ES-I3 (cell line): ENCODE measurements around the gene PCNX2.

Experiments used
- H3K36me3 ChIP-seq: 2 replicates; pipeline ENCODE4 v1.6.1; 2013; ENCODE audit warnings: mild to moderate bottlenecking, low read length, control low read depth, moderate library complexity; ENCODE audit not compliant: insufficient read depth
- H3K4me1 ChIP-seq: 2 replicates; pipeline ENCODE4 v1.6.1; 2013; ENCODE audit warnings: mild to moderate bottlenecking, control low read depth, low read length; ENCODE audit not compliant: insufficient read depth
- H3K9ac ChIP-seq: 2 replicates; pipeline ENCODE4 v1.6.1; 2013; ENCODE audit warnings: low read depth, mild to moderate bottlenecking, low read length, moderate library complexity
- H3K9me3 ChIP-seq: 2 replicates; pipeline ENCODE4 v1.6.1; 2013; ENCODE audit warnings: mild to moderate bottlenecking, low read length, moderate library complexity; ENCODE audit not compliant: control insufficient read depth, insufficient read depth

PCNX2 gene

DNA sequence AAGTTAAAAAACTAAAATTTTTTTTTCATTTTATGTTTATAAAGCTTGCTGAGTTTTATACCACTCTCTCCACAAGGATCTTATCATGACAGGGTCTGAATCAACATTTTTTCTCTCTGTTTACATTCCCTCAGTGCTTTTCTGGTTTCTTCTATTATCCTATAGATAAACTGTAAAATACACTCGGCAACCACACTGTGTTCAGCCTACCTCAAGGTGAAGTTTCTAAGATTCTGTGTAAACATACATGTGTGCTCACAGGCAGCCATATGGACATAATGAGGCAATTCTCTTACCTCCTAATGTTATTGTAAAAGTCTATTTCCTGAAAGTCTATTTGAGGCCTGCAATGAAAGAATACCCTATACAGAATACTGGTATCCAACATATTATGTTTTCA lies 230.5 kb downstream of the PCNX2 start:
- Histone ChIP-seq H3K9ac (no peak overlapping the region), H3K9me3 (peaks cover 3% of the 10 kb centered on the region; the same call in 1 of the 2 replicates), H3K36me3 (peaks cover 7% of the 10 kb centered on the region; the same call in 1 of the 2 replicates), H3K4me1 (peaks cover 4% of the 10 kb centered on the region; the same call in 1 of the 2 replicates)

DNA sequence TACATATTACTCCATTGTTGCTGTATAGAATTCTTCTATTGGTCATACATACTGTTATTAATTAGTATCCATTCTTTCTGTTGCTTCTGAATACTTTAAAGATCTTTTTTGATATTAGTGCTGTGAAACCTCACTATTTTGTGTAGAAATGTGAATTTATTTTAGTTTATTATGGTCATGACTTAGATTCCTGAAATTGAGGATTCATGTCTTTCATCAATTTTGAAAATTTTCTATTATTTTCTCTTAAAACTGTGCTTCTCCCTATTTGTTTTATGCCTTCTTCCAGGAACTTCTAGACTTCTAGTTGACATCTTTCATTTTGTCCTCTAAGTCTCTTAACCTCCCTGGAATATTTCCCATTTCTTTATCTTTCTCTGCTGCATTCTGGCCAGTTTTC lies 232.1 kb downstream of the PCNX2 start:
- no peak overlapping the region for H3K9ac ChIP-seq
- H3K36me3 ChIP-seq: peaks cover 7% of the 10 kb centered on the region; the same call in 1 of the 2 replicates
- peaks cover 4% of the 10 kb centered on the region; the same call in 1 of the 2 replicates for H3K4me1 ChIP-seq
- H3K9me3 ChIP-seq: peaks cover 3% of the 10 kb centered on the region; the same call in 1 of the 2 replicates

DNA sequence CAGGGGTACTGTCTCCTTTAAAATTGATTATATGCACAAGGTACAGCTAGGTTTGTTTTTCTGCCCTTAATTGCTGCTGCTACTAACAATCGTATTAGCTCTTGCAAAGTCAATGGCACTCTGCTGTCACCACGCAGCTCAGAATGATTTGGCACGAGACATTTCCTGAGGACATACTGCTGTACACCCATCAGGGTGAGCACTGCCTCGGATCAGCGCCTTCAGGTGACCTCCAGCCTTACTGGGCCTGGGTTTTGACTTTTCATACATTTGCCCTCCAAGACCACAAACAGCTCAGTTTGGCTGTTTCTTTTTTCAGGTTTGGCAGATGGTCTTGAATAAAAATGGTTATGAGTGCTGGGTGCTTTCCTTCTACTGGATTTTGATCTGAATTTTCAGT lies 234.3 kb downstream of the PCNX2 start:
- peaks cover 3% of the 10 kb centered on the region; the same call in 1 of the 2 replicates for H3K9me3 ChIP-seq
- H3K36me3 ChIP-seq: peaks cover 3% of the 10 kb centered on the region; the same call in 1 of the 2 replicates
- peaks cover 4% of the 10 kb centered on the region; the same call in 1 of the 2 replicates for H3K4me1 ChIP-seq
- no peak overlapping the region for H3K9ac ChIP-seq

DNA sequence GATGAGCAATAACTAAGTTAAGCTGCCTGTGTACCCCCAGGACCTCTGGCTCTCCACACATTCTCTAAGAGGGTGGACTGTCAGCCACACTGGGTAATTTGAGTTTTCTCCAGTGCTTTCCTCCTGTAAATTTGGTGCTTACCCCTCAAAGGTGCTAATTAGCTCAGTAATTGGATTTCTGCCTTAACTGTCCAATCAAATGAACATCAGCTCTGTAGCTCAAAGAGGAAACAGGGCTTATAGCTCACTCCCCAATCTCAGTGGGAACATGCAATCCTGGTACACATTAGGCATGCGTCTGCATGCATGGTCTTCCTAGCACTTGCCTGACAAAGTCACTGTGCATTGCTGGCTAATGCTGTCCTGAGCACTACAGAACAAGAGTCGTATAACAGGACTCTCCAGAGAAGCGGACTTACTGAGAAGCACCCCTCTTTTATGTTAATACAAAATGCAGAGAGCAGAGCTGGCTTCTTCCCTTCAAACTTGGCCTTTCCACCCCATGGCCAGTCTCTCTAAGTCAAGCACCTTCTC lies 235.0 kb downstream of the PCNX2 start:
- no peak overlapping the region for H3K9ac ChIP-seq
- no peaks in the 10 kb centered on the region for H3K9me3 ChIP-seq
- peaks cover 4% of the 10 kb centered on the region; the same call in 1 of the 2 replicates for H3K4me1 ChIP-seq
- H3K36me3 ChIP-seq: no peaks in the 10 kb centered on the region; the same call in 1 of the 2 replicates

DNA sequence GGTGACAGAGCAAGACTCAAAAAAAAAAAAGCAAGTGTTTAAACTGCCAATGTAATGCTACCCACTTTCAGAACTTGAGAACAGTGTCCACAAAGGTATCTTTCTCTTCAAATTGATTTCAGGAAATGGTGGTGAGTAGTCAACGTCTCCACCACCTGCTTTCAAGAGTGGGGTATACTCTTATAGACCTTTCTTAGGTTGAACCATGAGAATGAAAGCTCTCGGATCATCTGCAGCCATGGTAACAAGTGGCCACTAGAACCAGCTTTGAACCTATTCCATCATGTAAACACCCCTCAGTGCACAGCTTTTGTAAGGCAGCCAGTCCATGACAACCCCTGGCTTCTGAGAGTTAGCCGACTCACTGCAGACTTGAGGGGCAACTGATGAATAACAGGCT lies 237.7 kb downstream of the PCNX2 start:
- Histone ChIP-seq H3K36me3 (peaks cover 4% of the 10 kb centered on the region; the same call in 1 of the 2 replicates), H3K4me1 (peaks cover 4% of the 10 kb centered on the region; the same call in 1 of the 2 replicates), H3K9me3 (no peaks in the 10 kb centered on the region), H3K9ac (no peak overlapping the region)

DNA sequence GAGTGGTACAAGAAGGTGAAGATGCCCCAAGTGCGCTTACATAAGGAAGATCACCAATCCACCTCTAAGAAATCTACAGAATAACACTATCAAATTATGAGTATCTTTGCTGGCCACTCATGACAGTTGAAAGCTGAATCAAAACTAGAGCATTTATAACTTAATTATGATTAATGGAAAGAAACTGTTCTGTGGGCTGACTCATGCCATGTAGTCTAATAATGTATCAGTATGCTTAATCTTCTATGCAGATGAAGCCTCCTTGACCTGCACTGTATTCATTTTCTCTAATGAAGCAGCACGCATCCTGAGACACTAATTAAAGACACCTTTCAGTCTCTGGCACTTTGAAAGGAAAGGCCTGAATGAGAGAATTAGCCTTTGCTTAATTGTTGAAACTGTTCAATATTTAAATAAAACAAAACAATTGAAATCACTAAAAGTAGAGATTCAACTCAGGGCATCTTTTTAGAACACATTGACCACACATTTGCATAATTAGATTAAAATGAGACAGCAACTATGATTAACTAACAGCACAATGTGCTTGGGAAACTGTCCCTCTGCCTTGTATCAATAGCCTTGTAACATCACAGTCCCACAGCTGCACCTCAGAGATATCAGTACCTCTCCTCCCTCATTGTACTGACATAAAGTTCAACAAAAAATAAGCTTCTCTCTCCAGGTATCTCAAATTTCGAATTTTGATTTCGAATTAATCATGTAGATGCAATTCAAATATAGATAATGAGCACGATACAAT lies 239.5 kb downstream of the PCNX2 start:
- H3K9ac ChIP-seq: no peak overlapping the region
- peaks cover 4% of the 10 kb centered on the region; the same call in 1 of the 2 replicates for H3K4me1 ChIP-seq
- no peaks in the 10 kb centered on the region for H3K9me3 ChIP-seq
- peaks cover 4% of the 10 kb centered on the region; the same call in 1 of the 2 replicates for H3K36me3 ChIP-seq

DNA sequence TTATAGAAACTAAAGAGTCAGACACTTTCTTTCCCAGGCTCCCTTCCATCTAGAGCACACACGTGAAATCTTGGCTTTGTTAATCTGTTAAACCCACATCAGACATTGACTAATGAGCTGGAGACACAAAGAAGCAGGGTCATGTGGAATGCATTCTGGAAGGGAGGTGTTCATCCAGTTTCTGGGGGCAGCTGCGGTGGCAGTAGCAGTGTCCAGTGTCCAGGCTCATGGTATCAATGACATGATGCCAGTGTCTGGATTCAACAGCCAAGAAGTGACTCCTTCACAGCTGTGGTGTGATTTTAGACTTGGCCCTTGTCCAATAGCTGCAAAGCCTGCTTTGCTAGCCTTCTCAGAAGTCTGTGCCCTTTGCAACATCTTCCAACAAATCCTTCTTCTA lies 249.9 kb downstream of the PCNX2 start:
- Histone ChIP-seq H3K9me3 (no peaks in the 10 kb centered on the region), H3K4me1 (no peaks in the 10 kb centered on the region), H3K9ac (no peak overlapping the region), H3K36me3 (no peaks in the 10 kb centered on the region; the same call in 1 of the 2 replicates)

DNA sequence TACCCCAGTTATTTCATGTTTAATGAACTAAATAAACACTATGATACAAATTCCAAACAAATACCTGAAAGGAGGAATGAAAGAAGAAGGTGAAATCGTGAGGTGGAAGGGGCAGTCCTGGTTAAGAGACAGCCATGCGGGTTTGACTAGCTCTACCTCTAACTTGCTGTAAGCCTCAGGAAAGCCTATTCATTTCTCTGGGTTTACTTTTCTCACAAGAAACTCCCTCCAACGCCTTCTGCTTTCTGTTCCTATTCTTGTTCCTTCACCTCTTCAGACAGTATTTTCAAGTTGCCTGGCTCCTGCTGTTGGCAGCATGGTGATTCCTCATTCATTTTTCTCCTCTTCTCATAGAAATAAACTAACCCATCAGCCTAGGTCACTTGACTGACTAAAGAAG lies 252.7 kb downstream of the PCNX2 start:
- no peaks in the 10 kb centered on the region for H3K4me1 ChIP-seq
- no peak overlapping the region for H3K9ac ChIP-seq
- H3K9me3 ChIP-seq: no peaks in the 10 kb centered on the region
- H3K36me3 ChIP-seq: no peaks in the 10 kb centered on the region

DNA sequence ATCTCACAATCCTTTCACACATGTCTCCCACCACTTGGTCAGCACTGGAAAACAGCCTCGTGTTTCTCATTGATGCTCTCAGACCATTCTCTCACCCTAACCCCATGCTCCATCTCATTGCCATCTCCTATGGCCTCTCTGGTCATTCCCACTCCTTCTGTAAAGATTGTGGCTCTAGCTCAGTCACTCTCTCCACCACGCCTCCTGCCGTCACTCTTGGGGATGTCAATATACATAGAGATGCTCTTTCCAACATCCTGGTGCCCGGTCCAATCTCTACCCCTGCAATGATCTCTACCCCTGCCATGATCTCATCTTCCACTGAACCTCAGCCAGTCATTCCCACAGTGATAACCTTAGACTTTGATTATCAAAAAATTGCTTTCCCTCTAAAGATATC lies 255.0 kb downstream of the PCNX2 start:
- H3K9me3 ChIP-seq: no peaks in the 10 kb centered on the region
- no peaks in the 10 kb centered on the region for H3K36me3 ChIP-seq
- H3K4me1 ChIP-seq: no peaks in the 10 kb centered on the region

DNA sequence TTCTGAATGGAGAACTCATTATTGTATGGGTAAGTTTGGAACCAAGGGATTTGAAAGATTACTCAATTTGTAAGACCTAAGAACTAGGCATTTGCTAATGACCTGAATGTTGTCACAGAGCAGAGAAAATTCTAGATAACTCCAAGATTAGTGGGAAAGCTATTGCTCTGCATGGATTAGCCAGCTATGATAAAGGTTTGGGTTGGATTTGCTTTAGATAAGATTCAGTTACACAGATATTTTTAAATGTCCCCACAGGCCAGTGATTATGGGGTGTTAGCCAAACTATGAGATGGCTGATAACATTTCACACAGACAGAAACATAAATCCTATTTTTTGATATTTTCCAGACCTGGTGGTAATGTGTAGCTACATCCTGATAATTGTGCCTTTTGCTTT lies 256.9 kb downstream of the PCNX2 start:
- H3K9me3 ChIP-seq: no peaks in the 10 kb centered on the region
- no peaks in the 10 kb centered on the region for H3K36me3 ChIP-seq
- no peak overlapping the region for H3K9ac ChIP-seq
- no peaks in the 10 kb centered on the region for H3K4me1 ChIP-seq

More for the DNA sequence above, 255.0 kb downstream of the PCNX2 start:
- no peak overlapping the region for H3K9ac ChIP-seq

DNA sequence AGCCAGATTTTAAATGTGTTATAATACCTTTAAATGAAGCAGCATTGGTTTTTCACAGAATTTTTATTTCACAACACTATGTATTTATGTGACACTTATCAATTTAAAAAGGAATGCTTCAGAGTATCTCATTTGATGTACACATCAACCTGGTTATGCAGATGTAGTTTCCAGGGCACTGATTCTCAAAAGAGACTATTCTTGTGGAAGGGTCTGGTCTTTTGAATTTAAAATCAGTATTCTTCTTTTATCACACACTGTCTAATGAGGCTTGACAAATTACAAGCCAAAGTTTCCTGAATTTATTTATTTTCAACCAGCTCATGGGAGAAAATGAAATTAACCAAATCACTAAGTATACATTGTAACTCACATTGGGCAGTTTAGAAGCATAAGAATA lies 257.7 kb downstream of the PCNX2 start:
- Histone ChIP-seq H3K36me3 (no peaks in the 10 kb centered on the region), H3K9ac (no peak overlapping the region), H3K4me1 (no peaks in the 10 kb centered on the region), H3K9me3 (no peaks in the 10 kb centered on the region)

DNA sequence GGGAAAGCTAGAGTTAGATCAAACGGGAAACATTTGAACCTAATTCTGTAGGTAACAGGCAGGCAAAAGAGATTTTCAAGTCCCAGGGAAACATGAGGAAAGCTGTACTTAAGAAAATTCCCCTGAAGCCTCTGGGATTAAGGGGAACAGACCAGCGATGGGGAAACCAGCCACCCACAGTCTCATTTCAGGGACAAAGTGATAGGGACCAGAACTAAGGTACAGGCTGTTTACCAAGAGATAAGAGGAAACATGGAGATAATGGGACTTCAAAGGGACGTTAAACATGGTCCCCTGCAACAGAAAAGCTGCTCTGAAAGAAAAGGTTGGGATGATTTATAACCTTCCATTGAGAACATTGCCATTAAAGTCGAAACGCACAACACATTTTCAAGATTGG lies 260.7 kb downstream of the PCNX2 start:
- Histone ChIP-seq H3K9me3 (no peaks in the 10 kb centered on the region), H3K36me3 (no peaks in the 10 kb centered on the region), H3K4me1 (no peaks in the 10 kb centered on the region)

DNA sequence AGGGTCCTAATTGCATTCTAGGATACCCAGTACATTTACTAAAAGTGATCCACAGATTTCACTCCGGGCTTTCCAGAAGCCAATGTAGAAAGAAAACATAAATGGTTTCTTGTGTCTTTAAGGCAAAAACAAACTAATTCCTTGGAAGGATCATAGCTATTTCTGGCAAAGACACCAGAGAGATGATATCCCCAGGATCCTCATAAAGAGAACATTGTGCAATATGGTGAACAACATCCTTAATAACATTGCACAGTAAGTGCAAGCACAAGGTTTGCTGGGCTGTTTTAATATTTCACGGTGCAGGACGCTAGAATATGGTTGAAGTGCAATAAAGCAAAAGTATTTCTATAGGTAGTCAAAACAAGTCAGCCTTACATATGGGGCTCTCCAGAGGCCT lies 262.2 kb downstream of the PCNX2 start:
- Histone ChIP-seq H3K4me1 (no peaks in the 10 kb centered on the region), H3K9me3 (no peaks in the 10 kb centered on the region), H3K9ac (no peak overlapping the region), H3K36me3 (no peaks in the 10 kb centered on the region)

More for the DNA sequence above, 260.7 kb downstream of the PCNX2 start:
- no peak overlapping the region for H3K9ac ChIP-seq

DNA sequence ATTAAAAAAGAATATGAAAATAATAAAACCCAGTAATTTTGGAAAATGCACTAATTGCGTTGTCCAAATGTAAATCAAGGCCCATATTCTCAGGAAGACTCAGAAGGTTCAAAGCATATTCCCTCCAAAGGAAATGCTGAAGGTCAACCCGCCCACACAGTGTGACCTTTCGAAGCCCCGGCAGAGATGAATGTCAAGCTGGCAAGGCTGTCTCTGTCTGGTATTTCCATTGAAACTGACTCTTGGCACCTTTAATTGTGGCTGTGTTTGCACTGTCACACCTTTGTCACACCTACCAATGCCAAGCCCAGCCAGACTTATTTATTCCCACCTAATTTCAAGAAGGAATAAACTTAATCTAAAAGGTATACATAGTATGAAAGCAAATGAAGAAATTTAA lies 262.6 kb downstream of the PCNX2 start:
- Histone ChIP-seq H3K36me3 (no peaks in the 10 kb centered on the region), H3K4me1 (no peaks in the 10 kb centered on the region), H3K9me3 (no peaks in the 10 kb centered on the region), H3K9ac (no peak overlapping the region)

DNA sequence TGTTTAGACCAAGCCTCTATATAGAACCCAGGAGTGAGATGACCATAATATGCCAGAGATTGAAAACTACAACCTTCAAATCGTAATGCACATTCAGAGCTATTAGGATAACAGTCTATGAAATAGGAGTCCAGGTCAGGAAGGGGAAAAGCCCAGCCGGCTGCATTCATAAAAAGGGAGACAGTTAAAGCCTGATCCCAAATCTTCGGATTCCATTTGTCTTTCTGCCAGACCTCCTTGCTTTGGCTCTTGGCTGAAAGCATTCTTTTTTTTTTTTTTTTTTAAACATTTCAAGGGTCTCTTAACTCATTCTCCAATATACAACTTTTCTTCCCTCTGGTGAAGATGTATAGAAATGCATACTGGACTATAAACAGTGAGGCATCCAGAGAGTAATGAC lies 264.0 kb downstream of the PCNX2 start:
- H3K9me3 ChIP-seq: no peaks in the 10 kb centered on the region
- no peak overlapping the region for H3K9ac ChIP-seq
- H3K4me1 ChIP-seq: peaks cover 8% of the 10 kb centered on the region; the same call in 1 of the 2 replicates
- H3K36me3 ChIP-seq: no peaks in the 10 kb centered on the region
